ENCODE results near the gene GSK3A.

- no peak for TF ChIP-seq POLR2AphosphoS5 (IDR thresholded peaks at IDR 0.05; ENCODE audit: low read depth, low read length)
- TF ChIP-seq POLR2A (IDR thresholded peaks at IDR 0.05; ENCODE audit: low read depth, low read length), result no peak
Measured at GRCh38 chr19:42246922-42247639, 4.7 kb upstream of the GSK3A start.

All from GM12891 (cell line).